NCI-H146 (cell line): ENCODE measurements around the gene PSIP1.
A peak's percentile ranks its signal among the peaks of the same experiment; 100 is the strongest.
"Not testable (repeated sequence)": the region's sequence is repeated elsewhere in the genome, so short reads cannot be mapped to it uniquely, and the experiment has no call there.

Experiments used
- DNase-seq: peaks from one replicate; lab custom pipeline; 2025; lab: John Stamatoyannopoulos, UW

PSIP1 gene

GRCh38 chr9:15510789-15511575 is at the start of gene PSIP1:
TSS of gene PSIP1 (minus strand) at chr9:15510970. CDS start at chr9:15510188, 782 bp downstream.
- DNase-seq: peak; percentile 92

- DNase-seq: no peak
Measured at GRCh38 chr9:15553528-15553898, 42.7 kb upstream of the PSIP1 start.

GRCh38 chr9:15552636-15553527 is 42.1 kb upstream of the PSIP1 start, which contains the start of gene CCDC171:
TSS of gene CCDC171 (plus strand) at chr9:15553043. CDS start at chr9:15564089, 11,046 bp downstream.
- peak; percentile 98 for DNase-seq

- no peak for DNase-seq
Measured at GRCh38 chr9:15549611-15550010, 38.8 kb upstream of the PSIP1 start.

GRCh38 chr9:15543047-15543813 is 32.5 kb upstream of the PSIP1 start:
- DNase-seq: no peak

- no peak for DNase-seq
Measured at GRCh38 chr9:15542624-15543023, 31.9 kb upstream of the PSIP1 start.

GRCh38 chr9:15541872-15542271 is 31.1 kb upstream of the PSIP1 start:
- no peak for DNase-seq

GRCh38 chr9:15531380-15531779 is 20.6 kb upstream of the PSIP1 start:
- no peak for DNase-seq

- no peak for DNase-seq
Measured at GRCh38 chr9:15529566-15530324, 19.0 kb upstream of the PSIP1 start.

- DNase-seq: not testable (repeated sequence)
Measured at GRCh38 chr9:15527035-15527434, 16.3 kb upstream of the PSIP1 start.

GRCh38 chr9:15525958-15526357 is 15.2 kb upstream of the PSIP1 start:
- DNase-seq: no peak

- no peak for DNase-seq
Measured at GRCh38 chr9:15524845-15525455, 14.2 kb upstream of the PSIP1 start.

- DNase-seq: no peak
Measured at GRCh38 chr9:15522130-15522755, 11.5 kb upstream of the PSIP1 start.

GRCh38 chr9:15521254-15521653 is 10.5 kb upstream of the PSIP1 start:
- DNase-seq: no peak

GRCh38 chr9:15519831-15520230 is 9.1 kb upstream of the PSIP1 start:
- DNase-seq: no peak

- DNase-seq: peak; percentile 16
Measured at GRCh38 chr9:15513335-15513734, 2.6 kb upstream of the PSIP1 start.

- DNase-seq: peak; percentile 29
Measured at GRCh38 chr9:15512889-15513288, 2.1 kb upstream of the PSIP1 start.

- DNase-seq: no peak
Measured at GRCh38 chr9:15512204-15512603, 1.4 kb upstream of the PSIP1 start.

- DNase-seq: peak; percentile 85
Measured at GRCh38 chr9:15509931-15510788, 610 bp downstream of the PSIP1 start.

- no peak for DNase-seq
Measured at GRCh38 chr9:15505921-15506320, 4.8 kb downstream of the PSIP1 start.
